HEK293 (cell line): Measurements from ENCODE around the gene FAM177B.

Source experiments
- FEZF1 ChIP-seq: fragments of 450-650 bp; formaldehyde crosslinking; IDR thresholded peaks from 2 replicates; pipeline ENCODE4 v1.5.1; 2016; ENCODE audit warnings: missing biosample characterization, missing genetic modification characterization
- IKZF3 ChIP-seq: fragments of 450-650 bp; IDR thresholded peaks from 2 replicates; pipeline ENCODE4 v1.5.0; 2018; ENCODE audit warnings: missing biosample characterization, mild to moderate bottlenecking, missing genetic modification characterization, moderate library complexity
- OVOL3 ChIP-seq: fragments of 450-650 bp; formaldehyde crosslinking; IDR thresholded peaks from 2 replicates; pipeline ENCODE4 v1.5.1; 2016; ENCODE audit warnings: missing biosample characterization, missing genetic modification characterization
- ZBTB10 ChIP-seq: fragments of 450-650 bp; formaldehyde crosslinking; IDR thresholded peaks from 2 replicates; pipeline ENCODE4 v1.5.1; 2016; ENCODE audit warnings: missing biosample characterization, missing genetic modification characterization
- ZFP37 ChIP-seq: fragments of 450-650 bp; formaldehyde crosslinking; IDR thresholded peaks from 2 replicates; pipeline ENCODE4 v1.5.1; 2016; ENCODE audit warnings: missing biosample characterization, missing genetic modification characterization
- ZIC2 ChIP-seq: fragments of 450-650 bp; formaldehyde crosslinking; IDR thresholded peaks from 2 replicates; pipeline ENCODE4 v1.5.1; 2016; ENCODE audit warnings: missing biosample characterization, missing genetic modification characterization
- ZNF10 ChIP-seq: fragments of 450-650 bp; formaldehyde crosslinking; IDR thresholded peaks from 2 replicates; pipeline ENCODE4 v1.5.1; 2017; ENCODE audit warnings: missing biosample characterization, missing genetic modification characterization
- ZNF114 ChIP-seq: fragments of 450-650 bp; formaldehyde crosslinking; IDR thresholded peaks from 2 replicates; pipeline ENCODE4 v1.5.0; 2017; ENCODE audit warnings: missing biosample characterization, missing genetic modification characterization
- ZNF184 ChIP-seq: fragments of 450-650 bp; IDR thresholded peaks from 2 replicates; pipeline ENCODE4 v1.5.1; 2018; ENCODE audit warnings: missing biosample characterization, mild to moderate bottlenecking, missing genetic modification characterization
- ZNF19 ChIP-seq: fragments of 450-650 bp; formaldehyde crosslinking; IDR thresholded peaks from 2 replicates; pipeline ENCODE4; 2016; ENCODE audit warnings: missing biosample characterization, missing genetic modification characterization, low read depth
- ZNF274 ChIP-seq, 2 experiments: fragments of 200-500 bp in 1 of 2; fragments of 450-650 bp in 1 of 2; sonication (Bioruptor generic) in 1 of 2; formaldehyde crosslinking in 1 of 2; IDR thresholded peaks; 2 replicates each; pipeline versions ENCODE4 v1.5.1 to v1.6.1; 2014 to 2016; ENCODE audit warnings: borderline replicate concordance in 1 of 2, inconsistent platforms in 1 of 2, low read length in 1 of 2, missing biosample characterization in 1 of 2, missing genetic modification characterization in 1 of 2
- ZNF280D ChIP-seq: fragments of 450-650 bp; formaldehyde crosslinking; IDR thresholded peaks from 2 replicates; pipeline ENCODE4 v1.5.1; 2016; ENCODE audit warnings: missing biosample characterization, missing genetic modification characterization
- ZNF302 ChIP-seq: fragments of 450-650 bp; formaldehyde crosslinking; IDR thresholded peaks from 2 replicates; pipeline ENCODE4 v1.5.1; 2016; ENCODE audit warnings: missing biosample characterization, missing genetic modification characterization, low read depth
- ZNF488 ChIP-seq: fragments of 450-650 bp; formaldehyde crosslinking; IDR thresholded peaks from 2 replicates; pipeline ENCODE4 v1.5.1; 2016; ENCODE audit warnings: missing biosample characterization, missing genetic modification characterization
- ZNF510 ChIP-seq: fragments of 450-650 bp; formaldehyde crosslinking; IDR thresholded peaks from 2 replicates; pipeline ENCODE4 v1.5.1; 2018; ENCODE audit warnings: mild to moderate bottlenecking, missing genetic modification characterization, missing biosample characterization; ENCODE audit not compliant: insufficient replicate concordance
- ZNF555 ChIP-seq: fragments of 450-650 bp; formaldehyde crosslinking; conservative IDR thresholded peaks from 2 replicates; pipeline ENCODE4 v1.5.1; 2017; ENCODE audit warnings: missing biosample characterization, mild to moderate bottlenecking, missing genetic modification characterization, inconsistent platforms
- ZNF660 ChIP-seq: fragments of 450-650 bp; IDR thresholded peaks from 2 replicates; pipeline ENCODE4 v1.5.1; 2018; ENCODE audit warnings: missing biosample characterization, mild to moderate bottlenecking, missing genetic modification characterization
- ZNF704 ChIP-seq: fragments of 450-650 bp; formaldehyde crosslinking; IDR thresholded peaks from 2 replicates; pipeline ENCODE4 v1.5.1; 2016; ENCODE audit warnings: missing biosample characterization, missing genetic modification characterization
- ZNF76 ChIP-seq: fragments of 450-650 bp; formaldehyde crosslinking; IDR thresholded peaks from 2 replicates; pipeline ENCODE4; 2016; ENCODE audit warnings: low read depth, missing biosample characterization, missing genetic modification characterization, borderline replicate concordance
- TF ChIP-seq, protein P1 (sequence below): fragments of 450-650 bp; formaldehyde crosslinking; IDR thresholded peaks from 2 replicates; pipeline ENCODE4 v1.5.1; 2016; ENCODE audit warnings: missing biosample characterization, missing genetic modification characterization, borderline replicate concordance
- TF ChIP-seq, protein P2 (sequence below): fragments of 450-650 bp; formaldehyde crosslinking; IDR thresholded peaks from 2 replicates; pipeline ENCODE4 v1.5.1; 2016; ENCODE audit warnings: missing biosample characterization, missing genetic modification characterization
- TF ChIP-seq, protein P3 (sequence below): sonication (generic); formaldehyde crosslinking; IDR thresholded peaks from 2 replicates; pipeline ENCODE4 v1.8.1; 2022; ENCODE audit warnings: mild to moderate bottlenecking, moderate library complexity, missing genetic modification reagents

Gene FAM177B

GRCh38 chr1:222712253-222713090 lies 24.5 kb upstream of the FAM177B start, which contains the start of the genes AIDA and BROX (continued):
- TF ChIP-seq, protein P1, sequence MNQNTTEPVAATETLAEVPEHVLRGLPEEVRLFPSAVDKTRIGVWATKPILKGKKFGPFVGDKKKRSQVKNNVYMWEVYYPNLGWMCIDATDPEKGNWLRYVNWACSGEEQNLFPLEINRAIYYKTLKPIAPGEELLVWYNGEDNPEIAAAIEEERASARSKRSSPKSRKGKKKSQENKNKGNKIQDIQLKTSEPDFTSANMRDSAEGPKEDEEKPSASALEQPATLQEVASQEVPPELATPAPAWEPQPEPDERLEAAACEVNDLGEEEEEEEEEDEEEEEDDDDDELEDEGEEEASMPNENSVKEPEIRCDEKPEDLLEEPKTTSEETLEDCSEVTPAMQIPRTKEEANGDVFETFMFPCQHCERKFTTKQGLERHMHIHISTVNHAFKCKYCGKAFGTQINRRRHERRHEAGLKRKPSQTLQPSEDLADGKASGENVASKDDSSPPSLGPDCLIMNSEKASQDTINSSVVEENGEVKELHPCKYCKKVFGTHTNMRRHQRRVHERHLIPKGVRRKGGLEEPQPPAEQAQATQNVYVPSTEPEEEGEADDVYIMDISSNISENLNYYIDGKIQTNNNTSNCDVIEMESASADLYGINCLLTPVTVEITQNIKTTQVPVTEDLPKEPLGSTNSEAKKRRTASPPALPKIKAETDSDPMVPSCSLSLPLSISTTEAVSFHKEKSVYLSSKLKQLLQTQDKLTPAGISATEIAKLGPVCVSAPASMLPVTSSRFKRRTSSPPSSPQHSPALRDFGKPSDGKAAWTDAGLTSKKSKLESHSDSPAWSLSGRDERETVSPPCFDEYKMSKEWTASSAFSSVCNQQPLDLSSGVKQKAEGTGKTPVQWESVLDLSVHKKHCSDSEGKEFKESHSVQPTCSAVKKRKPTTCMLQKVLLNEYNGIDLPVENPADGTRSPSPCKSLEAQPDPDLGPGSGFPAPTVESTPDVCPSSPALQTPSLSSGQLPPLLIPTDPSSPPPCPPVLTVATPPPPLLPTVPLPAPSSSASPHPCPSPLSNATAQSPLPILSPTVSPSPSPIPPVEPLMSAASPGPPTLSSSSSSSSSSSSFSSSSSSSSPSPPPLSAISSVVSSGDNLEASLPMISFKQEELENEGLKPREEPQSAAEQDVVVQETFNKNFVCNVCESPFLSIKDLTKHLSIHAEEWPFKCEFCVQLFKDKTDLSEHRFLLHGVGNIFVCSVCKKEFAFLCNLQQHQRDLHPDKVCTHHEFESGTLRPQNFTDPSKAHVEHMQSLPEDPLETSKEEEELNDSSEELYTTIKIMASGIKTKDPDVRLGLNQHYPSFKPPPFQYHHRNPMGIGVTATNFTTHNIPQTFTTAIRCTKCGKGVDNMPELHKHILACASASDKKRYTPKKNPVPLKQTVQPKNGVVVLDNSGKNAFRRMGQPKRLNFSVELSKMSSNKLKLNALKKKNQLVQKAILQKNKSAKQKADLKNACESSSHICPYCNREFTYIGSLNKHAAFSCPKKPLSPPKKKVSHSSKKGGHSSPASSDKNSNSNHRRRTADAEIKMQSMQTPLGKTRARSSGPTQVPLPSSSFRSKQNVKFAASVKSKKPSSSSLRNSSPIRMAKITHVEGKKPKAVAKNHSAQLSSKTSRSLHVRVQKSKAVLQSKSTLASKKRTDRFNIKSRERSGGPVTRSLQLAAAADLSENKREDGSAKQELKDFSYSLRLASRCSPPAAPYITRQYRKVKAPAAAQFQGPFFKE (tag by site-specific recombination), result no peak
- TF ChIP-seq OVOL3 (tag by site-specific recombination), result peak; percentile 76; the same call in 1 of the 2 replicates
- TF ChIP-seq ZNF19 (tag by site-specific recombination), result no peak
- no peak for TF ChIP-seq ZNF280D (tag by site-specific recombination)
- TF ChIP-seq ZNF660 (tag by site-specific recombination), result no peak
- no peak for TF ChIP-seq ZNF302 (tag by site-specific recombination)
- TF ChIP-seq ZNF555 (tag by site-specific recombination), result no peak
- TF ChIP-seq ZNF10 (tag by site-specific recombination), result peak; percentile 73
- no peak for TF ChIP-seq FEZF1 (tag by site-specific recombination)
- TF ChIP-seq IKZF3 (tag by site-specific recombination), result 0 out of 2 replicates have a peak, but pooled peaks have one; percentile 33
- no peak for TF ChIP-seq ZFP37 (tag by site-specific recombination)
- no peak; the same call in 1 of the 2 replicates for TF ChIP-seq ZBTB10
- TF ChIP-seq ZNF76 (tag by site-specific recombination), result peak; percentile 91
- no peak for TF ChIP-seq ZNF184 (tag by site-specific recombination)
- TF ChIP-seq, protein P2, sequence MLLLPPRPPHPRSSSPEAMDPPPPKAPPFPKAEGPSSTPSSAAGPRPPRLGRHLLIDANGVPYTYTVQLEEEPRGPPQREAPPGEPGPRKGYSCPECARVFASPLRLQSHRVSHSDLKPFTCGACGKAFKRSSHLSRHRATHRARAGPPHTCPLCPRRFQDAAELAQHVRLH (tag by site-specific recombination), result peak; percentile 93
- no peak; the same call in 1 of the 2 replicates for TF ChIP-seq ZNF488
- TF ChIP-seq ZNF114 (tag by site-specific recombination), result no peak
- no peak for TF ChIP-seq ZNF274 (IDR thresholded peaks at IDR 0.05; ENCODE audit: low read length)
- TF ChIP-seq ZNF274 (tag by site-specific recombination; IDR thresholded peaks at IDR 0.05; ENCODE audit: borderline replicate concordance), result no peak
- no peak for TF ChIP-seq ZNF510 (tag by site-specific recombination)
- peak; percentile 59 for TF ChIP-seq ZIC2 (tag by site-specific recombination)
- TF ChIP-seq ZNF704, result 0 out of 2 replicates have a peak, but pooled peaks have one; percentile 30
- TF ChIP-seq, protein P3, sequence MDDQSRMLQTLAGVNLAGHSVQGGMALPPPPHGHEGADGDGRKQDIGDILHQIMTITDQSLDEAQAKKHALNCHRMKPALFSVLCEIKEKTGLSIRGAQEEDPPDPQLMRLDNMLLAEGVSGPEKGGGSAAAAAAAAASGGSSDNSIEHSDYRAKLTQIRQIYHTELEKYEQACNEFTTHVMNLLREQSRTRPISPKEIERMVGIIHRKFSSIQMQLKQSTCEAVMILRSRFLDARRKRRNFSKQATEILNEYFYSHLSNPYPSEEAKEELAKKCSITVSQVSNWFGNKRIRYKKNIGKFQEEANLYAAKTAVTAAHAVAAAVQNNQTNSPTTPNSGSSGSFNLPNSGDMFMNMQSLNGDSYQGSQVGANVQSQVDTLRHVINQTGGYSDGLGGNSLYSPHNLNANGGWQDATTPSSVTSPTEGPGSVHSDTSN (CRISPR knock-in tag), result no peak
